Measurements from ENCODE around the gene ALDH1L1. TPM values are rescaled to one million over a fixed set of nuclear protein-coding genes. Genes with fewer than 3 reads are reported as not detected.

ALDH1L1 gene
- total RNA-seq: 0.06 and 0.29 TPM in 2 replicates

GRCh38 chr3:126180477-126181397 lies at the start of gene ALDH1L1:
ALDH1L1 (minus strand) TSS chr3:126180586; CDS start chr3:126160979, 19,607 bp downstream.
- H3K4me3 ChIP-seq (ENCODE audit: low read depth, low read length): peak within 1 kb of the TSS; percentile 70
- TF ChIP-seq CTCF (conservative IDR thresholded peaks at IDR 0.05; ENCODE audit: low read depth, low read length): no peak
- no peak for DNase-seq (ENCODE audit: low read depth)

GRCh38 chr3:126226374-126226773 lies 46.0 kb upstream of the ALDH1L1 start:
- no peak for TF ChIP-seq CTCF (conservative IDR thresholded peaks at IDR 0.05; ENCODE audit: low read depth, low read length)
- no peak overlapping the region for H3K4me3 ChIP-seq (ENCODE audit: low read depth, low read length)
- no peak for DNase-seq (ENCODE audit: low read depth)

- H3K4me3 ChIP-seq (ENCODE audit: low read depth, low read length): no peak overlapping the region
- no peak for TF ChIP-seq CTCF (conservative IDR thresholded peaks at IDR 0.05; ENCODE audit: low read depth, low read length)
- DNase-seq (ENCODE audit: low read depth): no peak
These were observed 36.0 kb upstream of the ALDH1L1 start for GRCh38 chr3:126216416-126216815.

GRCh38 chr3:126213379-126214028 lies 33.1 kb upstream of the ALDH1L1 start:
- no peak for DNase-seq (ENCODE audit: low read depth)
- peak overlapping the region; percentile 61 for H3K4me3 ChIP-seq (ENCODE audit: low read depth, low read length)
- no peak for TF ChIP-seq CTCF (conservative IDR thresholded peaks at IDR 0.05; ENCODE audit: low read depth, low read length)

- H3K4me3 ChIP-seq (ENCODE audit: low read depth, low read length): peak overlapping the region; percentile 61
- peak; percentile 39 for TF ChIP-seq CTCF (conservative IDR thresholded peaks at IDR 0.05; ENCODE audit: low read depth, low read length)
- no peak for DNase-seq (ENCODE audit: low read depth)
These were observed 32.4 kb upstream of the ALDH1L1 start for GRCh38 chr3:126212620-126213378.

GRCh38 chr3:126212250-126212619 lies 31.8 kb upstream of the ALDH1L1 start:
- DNase-seq (ENCODE audit: low read depth): no peak
- no peak for TF ChIP-seq CTCF (conservative IDR thresholded peaks at IDR 0.05; ENCODE audit: low read depth, low read length)
- H3K4me3 ChIP-seq (ENCODE audit: low read depth, low read length): no peak overlapping the region
